Endothelial cell (in vitro differentiated cells): ENCODE results near the gene MBD3L3. TPM values are rescaled to one million over a fixed set of nuclear protein-coding genes. Genes with fewer than 3 reads are reported as not detected.
"Not testable (repeated sequence)": the region's sequence is repeated elsewhere in the genome, so short reads cannot be mapped to it uniquely, and the experiment has no call there.

Source experiments
- DNase-seq: peaks from one replicate; pipeline ENCODE4 v3.0.0; 2021; ENCODE audit warnings: low spot score
- H3K27ac Mint-ChIP-seq: one replicate; pipeline ENCODE4 v1.8.0; 2021; ENCODE audit warnings: mixed read lengths, inconsistent platforms; ENCODE audit not compliant: unreplicated experiment
- H3K27me3 Mint-ChIP-seq: one replicate; pipeline ENCODE4 v1.8.0; 2021; ENCODE audit warnings: mild to moderate bottlenecking, moderate library complexity, mixed read lengths, inconsistent platforms; ENCODE audit not compliant: unreplicated experiment
- H3K36me3 Mint-ChIP-seq: one replicate; pipeline ENCODE4 v1.8.0; 2021; ENCODE audit warnings: mild to moderate bottlenecking, low read depth, mixed read lengths, inconsistent platforms; ENCODE audit not compliant: unreplicated experiment
- H3K4me1 Mint-ChIP-seq: one replicate; pipeline ENCODE4 v1.8.0; 2021; ENCODE audit warnings: mild to moderate bottlenecking, mixed read lengths, inconsistent platforms; ENCODE audit not compliant: unreplicated experiment
- H3K4me3 Mint-ChIP-seq: one replicate; pipeline ENCODE4 v1.8.0; 2021; ENCODE audit warnings: mild to moderate bottlenecking, mixed read lengths, inconsistent platforms; ENCODE audit not compliant: unreplicated experiment
- H3K9me3 Mint-ChIP-seq: one replicate; pipeline ENCODE4 v1.8.0; 2021; ENCODE audit warnings: mixed read lengths, inconsistent platforms; ENCODE audit not compliant: unreplicated experiment
- CTCF ChIP-seq: fragments of 200-600 bp; sonication (generic); IDR thresholded peaks from one replicate; pipeline ENCODE4 v1.5.0; 2021; ENCODE audit warnings: antibody characterized with exemption; ENCODE audit not compliant: unreplicated experiment
- total RNA-seq: library from RNA; stranded (reverse); fragmentation: NEBNext Ultra II Directional; extraction: Animal tissue kit (Norgen Biotek cat#: 25700); gene quantifications from one replicate; pipeline ENCODE4 v1.2.1, GENCODE V29; 2021; ENCODE audit not compliant: unreplicated experiment

Gene MBD3L3
- total RNA-seq, 1 donor from 2014 or later = not detected

GRCh38 chr19:7069042-7069903 lies 10.8 kb upstream of the MBD3L3 start, which contains the start of gene ZNF557:
Gene ZNF557, plus strand, starts transcription at chr19:7069703. Its CDS starts 5,372 bp downstream, at chr19:7075075.
- peak; percentile 94 for DNase-seq
- Mint-ChIP-seq H3K4me3 (peak within 1 kb of the TSS; percentile 96), H3K9me3 (peaks cover 8% of the 10 kb centered on the region), H3K27me3 (no peaks in the 10 kb centered on the region), H3K4me1 (peaks cover 4% of the 10 kb centered on the region), H3K36me3 (peaks cover 24% of the 10 kb centered on the region), H3K27ac (peak within 1 kb of the TSS; percentile 80)
- no peak for TF ChIP-seq CTCF

GRCh38 chr19:7068599-7068998 lies 10.1 kb upstream of the MBD3L3 start:
- peak overlapping the region; percentile 96 for H3K4me3 Mint-ChIP-seq
- peaks cover 4% of the 10 kb centered on the region for H3K4me1 Mint-ChIP-seq

GRCh38 chr19:7067716-7068115 lies 9.2 kb upstream of the MBD3L3 start:
- Mint-ChIP-seq H3K9me3 (peaks cover 8% of the 10 kb centered on the region), H3K27me3 (no peaks in the 10 kb centered on the region), H3K4me1 (peaks cover 4% of the 10 kb centered on the region), H3K36me3 (peaks cover 15% of the 10 kb centered on the region), H3K4me3 (no peak overlapping the region), H3K27ac (no peak overlapping the region)
- no peak for TF ChIP-seq CTCF
- DNase-seq = no peak

More at GRCh38 chr19:7068599-7068998, 10.1 kb upstream of the MBD3L3 start:
- H3K27ac Mint-ChIP-seq = no peak overlapping the region
- no peaks in the 10 kb centered on the region for H3K27me3 Mint-ChIP-seq
- peaks cover 20% of the 10 kb centered on the region for H3K36me3 Mint-ChIP-seq
- no peak for TF ChIP-seq CTCF
- H3K9me3 Mint-ChIP-seq = peaks cover 8% of the 10 kb centered on the region
- DNase-seq = no peak

- not testable (repeated sequence) for DNase-seq, H3K27ac Mint-ChIP-seq, H3K9me3 Mint-ChIP-seq
Observed at GRCh38 chr19:7067122-7067521, 8.6 kb upstream of the MBD3L3 start.

GRCh38 chr19:7063764-7064418 lies 5.4 kb upstream of the MBD3L3 start:
- peaks cover 4% of the 10 kb centered on the region for H3K36me3 Mint-ChIP-seq
- no peak for DNase-seq
- no peak for TF ChIP-seq CTCF
- H3K27me3 Mint-ChIP-seq = no peaks in the 10 kb centered on the region
- H3K9me3 Mint-ChIP-seq = peaks cover 3% of the 10 kb centered on the region
- H3K4me1 Mint-ChIP-seq = peaks cover 1% of the 10 kb centered on the region
- no peak overlapping the region for H3K4me3 Mint-ChIP-seq
- H3K27ac Mint-ChIP-seq = no peak overlapping the region

More at GRCh38 chr19:7067122-7067521, 8.6 kb upstream of the MBD3L3 start:
- not testable (repeated sequence) for H3K4me3 Mint-ChIP-seq, H3K27me3 Mint-ChIP-seq, H3K36me3 Mint-ChIP-seq, H3K4me1 Mint-ChIP-seq
